A673 (cell line): ENCODE results near the gene CKMT1B. TPM values are rescaled to one million over a fixed set of nuclear protein-coding genes. Genes with fewer than 3 reads are reported as not detected.
"Not testable (repeated sequence)": the region's sequence is repeated elsewhere in the genome, so short reads cannot be mapped to it uniquely, and the experiment has no call there.

Source experiments
- BruUV-seq: library from RNA; stranded (reverse); fragments of 400-500 nt; replicated peaks from 2 replicates; lab custom pipeline; 2021; lab: Mats Ljungman, UMichigan
- CTCF ChIA-PET: fragments of 300-600 bp; sonication (Branson Sonifier 250); formaldehyde crosslinking; loops from one replicate; lab custom pipeline; 2022; ENCODE audit warnings: antibody characterized with exemption; lab: Charles Lee
- POLR2A ChIA-PET: fragments of 300-600 bp; sonication (Branson Sonifier 250); formaldehyde crosslinking; loops from one replicate; lab custom pipeline; 2022; ENCODE audit warnings: antibody characterized with exemption; ENCODE audit not compliant: low non-redundant PET; lab: Charles Lee
- DNase-seq: peaks from one replicate; pipeline ENCODE4 v3.0.0-alpha.2; 2015; ENCODE audit warnings: low spot score
- H3K27ac ChIP-seq: fragments of 200-600 bp; sonication (generic); 2 replicates; pipeline ENCODE4 v1.5.1; 2016; ENCODE audit warnings: mixed run types, low read depth, mild to moderate bottlenecking, mixed read lengths, antibody characterized with exemption, low read length; ENCODE audit not compliant: poor library complexity, severe bottlenecking
- H3K27me3 ChIP-seq: fragments of 200-600 bp; sonication (generic); replicated peaks from 2 replicates; pipeline ENCODE4 v1.6.1; 2017; ENCODE audit warnings: mixed run types, low read depth, mild to moderate bottlenecking, mixed read lengths, antibody characterized with exemption, low read length; ENCODE audit not compliant: insufficient read depth, poor library complexity
- H3K36me3 ChIP-seq: fragments of 200-600 bp; sonication (generic); 2 replicates; pipeline ENCODE4 v1.6.1; 2016; ENCODE audit warnings: mixed run types, mild to moderate bottlenecking, mixed read lengths, antibody characterized with exemption, low read length; ENCODE audit not compliant: insufficient read depth, poor library complexity, severe bottlenecking
- H3K4me1 ChIP-seq: fragments of 200-600 bp; sonication (generic); 2 replicates; pipeline ENCODE4 v1.6.1; 2017; ENCODE audit warnings: mixed run types, mild to moderate bottlenecking, mixed read lengths, antibody characterized with exemption, low read length; ENCODE audit not compliant: insufficient read depth, poor library complexity, severe bottlenecking
- H3K4me3 ChIP-seq: fragments of 200-600 bp; sonication (generic); 2 replicates; pipeline ENCODE4 v1.5.1; 2016; ENCODE audit warnings: low read depth, mixed run types, mild to moderate bottlenecking, mixed read lengths, low read length; ENCODE audit not compliant: poor library complexity, severe bottlenecking
- H3K9me3 ChIP-seq: fragments of 200-600 bp; sonication (generic); 2 replicates; pipeline ENCODE4 v1.6.1; 2016; ENCODE audit warnings: mixed run types, low read depth, mild to moderate bottlenecking, mixed read lengths, antibody characterized with exemption, low read length; ENCODE audit not compliant: poor library complexity, severe bottlenecking
- EZH2 ChIP-seq: fragments of 200-600 bp; sonication (generic); IDR thresholded peaks from 2 replicates; pipeline ENCODE4 v1.6.1; 2017; ENCODE audit warnings: borderline replicate concordance, low read depth, mild to moderate bottlenecking, mixed read lengths, antibody characterized with exemption, low read length; ENCODE audit not compliant: poor library complexity, severe bottlenecking
- intact Hi-C: fragments of 100-400 bp; cut with micrococcal nuclease; formaldehyde crosslinking; loops from one replicate; pipeline ENCODE4 v1.10.0; 2022; ENCODE audit not compliant: unreplicated experiment
- total RNA-seq: library from RNA; stranded (reverse); gene quantifications from 2 replicates; pipeline ENCODE4 v1.2.3, GENCODE V29; 2021
- TF ChIP-seq, protein P1 (sequence below): fragments of 300-800, 200-600 bp; sonication (generic); conservative IDR thresholded peaks from 2 replicates; pipeline ENCODE4 v1.5.1; 2017; ENCODE audit warnings: low read depth, mild to moderate bottlenecking, antibody characterized with exemption, low read length, moderate library complexity, mixed read lengths

The CKMT1B gene
- total RNA-seq, 1 experiment from 2014 or later = 1.1 TPM

- H3K27me3 ChIP-seq = no peaks in the 10 kb centered on the region
- no peaks in the 10 kb centered on the region for H3K36me3 ChIP-seq
- peak; percentile 5 for DNase-seq
- no peak overlapping the region for H3K4me3 ChIP-seq
- H3K9me3 ChIP-seq = no peaks in the 10 kb centered on the region
- POLR2A ChIA-PET = interaction anchor here (0.6 kb wide), 1 partner anchor 254 kb away, joined by 5 read pairs; the partner anchor contains the start of genes TUBGCP4 and ZSCAN29
- BruUV-seq = no TSS peak
- intact Hi-C loops = no loop called here
- TF ChIP-seq, protein P1, sequence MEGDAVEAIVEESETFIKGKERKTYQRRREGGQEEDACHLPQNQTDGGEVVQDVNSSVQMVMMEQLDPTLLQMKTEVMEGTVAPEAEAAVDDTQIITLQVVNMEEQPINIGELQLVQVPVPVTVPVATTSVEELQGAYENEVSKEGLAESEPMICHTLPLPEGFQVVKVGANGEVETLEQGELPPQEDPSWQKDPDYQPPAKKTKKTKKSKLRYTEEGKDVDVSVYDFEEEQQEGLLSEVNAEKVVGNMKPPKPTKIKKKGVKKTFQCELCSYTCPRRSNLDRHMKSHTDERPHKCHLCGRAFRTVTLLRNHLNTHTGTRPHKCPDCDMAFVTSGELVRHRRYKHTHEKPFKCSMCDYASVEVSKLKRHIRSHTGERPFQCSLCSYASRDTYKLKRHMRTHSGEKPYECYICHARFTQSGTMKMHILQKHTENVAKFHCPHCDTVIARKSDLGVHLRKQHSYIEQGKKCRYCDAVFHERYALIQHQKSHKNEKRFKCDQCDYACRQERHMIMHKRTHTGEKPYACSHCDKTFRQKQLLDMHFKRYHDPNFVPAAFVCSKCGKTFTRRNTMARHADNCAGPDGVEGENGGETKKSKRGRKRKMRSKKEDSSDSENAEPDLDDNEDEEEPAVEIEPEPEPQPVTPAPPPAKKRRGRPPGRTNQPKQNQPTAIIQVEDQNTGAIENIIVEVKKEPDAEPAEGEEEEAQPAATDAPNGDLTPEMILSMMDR = no peak
- TF ChIP-seq EZH2 = no peak
- no peaks in the 10 kb centered on the region for H3K4me1 ChIP-seq
- H3K27ac ChIP-seq = no peak overlapping the region
- CTCF ChIA-PET = no interaction called here
Measured at GRCh38 chr15:43625106-43625505, 31.3 kb downstream of the CKMT1B start.

DNA sequence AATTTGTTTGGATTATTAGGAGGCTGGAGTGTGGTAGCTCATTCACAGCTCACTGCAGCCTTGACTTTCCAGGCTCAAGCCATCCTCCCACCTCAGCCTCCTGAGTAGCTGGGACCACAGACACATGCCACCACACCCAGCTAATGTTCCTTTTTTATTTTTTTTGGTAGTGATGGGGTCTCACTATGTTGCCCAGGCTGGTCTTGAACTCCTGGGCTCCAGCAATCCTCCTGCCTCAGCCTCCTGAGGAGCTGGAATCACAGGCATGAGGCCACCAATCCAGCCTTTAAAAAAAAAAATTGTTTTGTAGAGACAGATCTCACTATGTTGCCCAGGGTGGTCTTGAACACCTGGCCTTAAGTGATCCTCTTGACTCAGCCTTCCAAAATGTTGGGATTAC, 33.1 kb downstream of the CKMT1B start:
- intact Hi-C loops, DNase-seq, H3K4me1 ChIP-seq, POLR2A ChIA-PET, H3K27ac ChIP-seq, CTCF ChIA-PET, H3K27me3 ChIP-seq, H3K4me3 ChIP-seq, H3K36me3 ChIP-seq, BruUV-seq, H3K9me3 ChIP-seq: not testable (repeated sequence)

- H3K4me3 ChIP-seq, H3K27ac ChIP-seq, CTCF ChIA-PET, H3K9me3 ChIP-seq, DNase-seq, H3K4me1 ChIP-seq, POLR2A ChIA-PET, H3K27me3 ChIP-seq, H3K36me3 ChIP-seq, intact Hi-C loops, BruUV-seq: not testable (repeated sequence)
Measured at GRCh38 chr15:43638464-43639204, 44.8 kb downstream of the CKMT1B start.

Other genes starting within 250 kb of the CKMT1B start
- gene ZSCAN29, start 223.0 kb upstream of the CKMT1B start, total RNA-seq = 33.3 and 34.4 TPM in 2 replicates
- gene TUBGCP4, start 222.9 kb upstream of the CKMT1B start, total RNA-seq = 31.4 and 37.6 TPM in 2 replicates
- gene TP53BP1, start 100.9 kb upstream of the CKMT1B start, total RNA-seq = 66.0 and 74.5 TPM in 2 replicates
- gene MAP1A, start 76.4 kb upstream of the CKMT1B start, total RNA-seq = 65.8 and 83.8 TPM in 2 replicates
- 33.5 and 40.4 TPM in 2 replicates for gene PPIP5K1, start 3.8 kb upstream of the CKMT1B start, total RNA-seq
- gene STRC, start 24.8 kb downstream of the CKMT1B start, total RNA-seq = 0.17 and 0.28 TPM in 2 replicates
- gene CATSPER2, start 54.8 kb downstream of the CKMT1B start, total RNA-seq = 2.2 and 2.9 TPM in 2 replicates
- gene CKMT1A, start 99.8 kb downstream of the CKMT1B start, total RNA-seq = 0.41 TPM in 1 of 2 replicates, not detected in the other
- gene PDIA3, start 152.4 kb downstream of the CKMT1B start, total RNA-seq = 421 and 430 TPM in 2 replicates
- gene ELL3, start 182.9 kb downstream of the CKMT1B start, total RNA-seq = 1.7 and 3.0 TPM in 2 replicates
- 632 and 654 TPM in 2 replicates for gene SERF2, start 198.3 kb downstream of the CKMT1B start, total RNA-seq
- 0.33 TPM in 1 of 2 replicates, not detected in the other for gene SERINC4, start 206.2 kb downstream of the CKMT1B start, total RNA-seq
- gene HYPK, start 206.6 kb downstream of the CKMT1B start, total RNA-seq = 33.6 and 34.9 TPM in 2 replicates
- 43.2 and 45.4 TPM in 2 replicates for gene MFAP1, start 230.7 kb downstream of the CKMT1B start, total RNA-seq
- gene WDR76, start 233.0 kb downstream of the CKMT1B start, total RNA-seq = 61.3 and 65.2 TPM in 2 replicates